Tibial nerve (tissue), 4 donors: ENCODE results near the gene CYTH3. TPM values are rescaled to one million over a fixed set of nuclear protein-coding genes. Genes with fewer than 3 reads are reported as not detected.

Source experiments
- DNase-seq, 2 donors: peaks; one replicate each; pipeline ENCODE4 v3.0.0-alpha.2; 2019; ENCODE audit warnings: low spot score in 2 of 2
- H3K27ac ChIP-seq, 4 donors: fragments of 200-600 bp; sonication (generic) in 3 of 4; one replicate each; pipeline ENCODE4 v1.5.1; 2017 to 2019; ENCODE audit warnings: mild to moderate bottlenecking in 1 of 4
- H3K27me3 ChIP-seq, 2 donors: fragments of 200-600 bp; sonication (generic) in 1 of 2; one replicate each; pipeline versions ENCODE4 v1.5.1 to v1.6.0; 2017 to 2019
- H3K36me3 ChIP-seq, 3 donors: fragments of 200-600 bp; sonication (generic); one replicate each; pipeline ENCODE4 v1.5.1; 2018 to 2019
- H3K4me1 ChIP-seq, 4 donors: fragments of 200-600 bp; sonication (generic) in 3 of 4; one replicate each; pipeline ENCODE4 v1.5.1; 2017 to 2019
- H3K4me3 ChIP-seq, 4 donors: fragments of 200-600 bp; sonication (generic) in 3 of 4; one replicate each; pipeline ENCODE4 v1.5.1; 2017 to 2019; ENCODE audit warnings: mild to moderate bottlenecking in 1 of 4, moderate library complexity in 1 of 4
- H3K9me3 ChIP-seq, 4 donors: fragments of 200-600 bp; sonication (generic) in 3 of 4; one replicate each; pipeline ENCODE4 v1.5.1; 2017 to 2019
- CTCF ChIP-seq, 5 experiments: fragments of 200-600 bp in 3 of 5; fragments of 450-650 bp in 2 of 5; sonication (generic) in 3 of 5; IDR thresholded peaks; one replicate each; pipeline ENCODE4 v1.5.1; 2016 to 2019; ENCODE audit warnings: antibody characterized with exemption in 5 of 5, mild to moderate bottlenecking in 3 of 5, moderate library complexity in 2 of 5
- EP300 ChIP-seq, 2 donors: sonication (generic); formaldehyde crosslinking; IDR thresholded peaks; one replicate each; pipeline ENCODE4 v1.6.1; 2017; ENCODE audit warnings: antibody characterized with exemption in 2 of 2, mild to moderate bottlenecking in 1 of 2
- POLR2A ChIP-seq, 2 donors: fragments of 450-650 bp; IDR thresholded peaks; one replicate each; pipeline ENCODE4 v1.6.1; 2017; ENCODE audit warnings: antibody characterized with exemption in 2 of 2, mild to moderate bottlenecking in 2 of 2, moderate library complexity in 2 of 2
- WGBS, 2 donors: methylation state at CpG; one replicate each; pipeline ENCODE4 v1.1.5; 2018; 5-methylcytosine and 5-hydroxymethylcytosine counted together
- total RNA-seq, 4 donors: library from RNA; depleted of rRNA; stranded (reverse); fragments of >200 nt; gene quantifications; one replicate each; pipeline ENCODE4 v1.1.0, GENCODE V29; 2016

The CYTH3 gene
- total RNA-seq, 4 donors from 2014 or later: 49.2 to 61.2 (median 53.2) TPM

GRCh38 chr7:6181136-6181535, 91.3 kb downstream of the CYTH3 start:
- no peak overlapping the region for H3K27ac ChIP-seq
- H3K4me3 ChIP-seq: no peak overlapping the region
- no peaks in the 10 kb centered on the region for H3K9me3 ChIP-seq
- peaks cover 0 to 22% (median 7%) of the 10 kb centered on the region in 4 donors for H3K4me1 ChIP-seq
- no peaks in the 10 kb centered on the region for H3K27me3 ChIP-seq
- DNase-seq: no peak
- no peak for TF ChIP-seq POLR2A (IDR thresholded peaks at IDR 0.05)
- TF ChIP-seq EP300 (IDR thresholded peaks at IDR 0.05): no peak
- no peak for TF ChIP-seq CTCF (IDR thresholded peaks at IDR 0.05)
- WGBS, 2 donors: 68 to 77% methylated on average over 1 of the region's 1 CpG
- peaks cover 0 to 34% (median 0%) of the 10 kb centered on the region in 3 donors for H3K36me3 ChIP-seq

GRCh38 chr7:6180344-6180725, 92.1 kb downstream of the CYTH3 start:
- H3K4me1 ChIP-seq: peaks cover 0 to 29% (median 7%) of the 10 kb centered on the region in 4 donors
- WGBS, 2 donors: 91 to 92% methylated on average over 8 of the region's 8 CpGs
- peaks cover 0 to 34% (median 0%) of the 10 kb centered on the region in 3 donors for H3K36me3 ChIP-seq
- no peak for DNase-seq
- no peak overlapping the region for H3K27ac ChIP-seq
- H3K9me3 ChIP-seq: no peaks in the 10 kb centered on the region
- no peaks in the 10 kb centered on the region for H3K27me3 ChIP-seq
- TF ChIP-seq POLR2A (IDR thresholded peaks at IDR 0.05) (no peak), CTCF (IDR thresholded peaks at IDR 0.05) (no peak), EP300 (IDR thresholded peaks at IDR 0.05) (no peak)
- H3K4me3 ChIP-seq: no peak overlapping the region

GRCh38 chr7:6179620-6180343, 92.6 kb downstream of the CYTH3 start:
- peaks cover 0 to 29% (median 7%) of the 10 kb centered on the region in 4 donors for H3K4me1 ChIP-seq
- H3K27me3 ChIP-seq: no peaks in the 10 kb centered on the region
- H3K36me3 ChIP-seq: peaks cover 0 to 34% (median 0%) of the 10 kb centered on the region in 3 donors
- H3K27ac ChIP-seq: no peak overlapping the region
- no peaks in the 10 kb centered on the region for H3K9me3 ChIP-seq
- DNase-seq: no peak
- 86% methylated on average over 3 of the region's 3 CpGs for WGBS, 2 donors
- H3K4me3 ChIP-seq: no peak overlapping the region
- no peak for TF ChIP-seq EP300 (IDR thresholded peaks at IDR 0.05)
- no peak for TF ChIP-seq POLR2A (IDR thresholded peaks at IDR 0.05)
- TF ChIP-seq CTCF (IDR thresholded peaks at IDR 0.05): no peak

- Histone ChIP-seq H3K36me3 (peaks cover 0 to 38% (median 0%) of the 10 kb centered on the region in 3 donors), H3K4me3 (no peak overlapping the region), H3K9me3 (no peaks in the 10 kb centered on the region), H3K27me3 (no peaks in the 10 kb centered on the region), H3K4me1 (peaks cover 0 to 29% (median 7%) of the 10 kb centered on the region in 4 donors), H3K27ac (peak overlapping the region in 2 of 4 donors; percentile 27 to 44)
- DNase-seq: no peak
- TF ChIP-seq POLR2A (IDR thresholded peaks at IDR 0.05): no peak
- peak in 1 of 2 donors; percentile 23 for TF ChIP-seq EP300 (IDR thresholded peaks at IDR 0.05)
- no peak for TF ChIP-seq CTCF (IDR thresholded peaks at IDR 0.05)
- WGBS, 2 donors: 46 to 53% methylated on average over 7 of the region's 7 CpGs
These were observed 94.0 kb downstream of the CYTH3 start for GRCh38 chr7:6178298-6179029.

GRCh38 chr7:6175645-6176044, 96.8 kb downstream of the CYTH3 start:
- H3K27ac ChIP-seq: no peak overlapping the region
- no peak overlapping the region for H3K4me3 ChIP-seq
- 77 to 82% methylated on average over 4 of the region's 4 CpGs for WGBS, 2 donors
- H3K36me3 ChIP-seq: peaks cover 0 to 55% (median 0%) of the 10 kb centered on the region in 3 donors
- peak in 1 of 2 donors; percentile 32 for DNase-seq
- no peaks in the 10 kb centered on the region for H3K27me3 ChIP-seq
- TF ChIP-seq EP300 (IDR thresholded peaks at IDR 0.05) (peak in 1 of 2 donors; percentile 77), POLR2A (IDR thresholded peaks at IDR 0.05) (no peak)
- peaks cover 0 to 46% (median 7%) of the 10 kb centered on the region in 4 donors for H3K4me1 ChIP-seq
- no peaks in the 10 kb centered on the region for H3K9me3 ChIP-seq
